ENCODE data around the gene KPNB1.

KPNB1 gene

DNA sequence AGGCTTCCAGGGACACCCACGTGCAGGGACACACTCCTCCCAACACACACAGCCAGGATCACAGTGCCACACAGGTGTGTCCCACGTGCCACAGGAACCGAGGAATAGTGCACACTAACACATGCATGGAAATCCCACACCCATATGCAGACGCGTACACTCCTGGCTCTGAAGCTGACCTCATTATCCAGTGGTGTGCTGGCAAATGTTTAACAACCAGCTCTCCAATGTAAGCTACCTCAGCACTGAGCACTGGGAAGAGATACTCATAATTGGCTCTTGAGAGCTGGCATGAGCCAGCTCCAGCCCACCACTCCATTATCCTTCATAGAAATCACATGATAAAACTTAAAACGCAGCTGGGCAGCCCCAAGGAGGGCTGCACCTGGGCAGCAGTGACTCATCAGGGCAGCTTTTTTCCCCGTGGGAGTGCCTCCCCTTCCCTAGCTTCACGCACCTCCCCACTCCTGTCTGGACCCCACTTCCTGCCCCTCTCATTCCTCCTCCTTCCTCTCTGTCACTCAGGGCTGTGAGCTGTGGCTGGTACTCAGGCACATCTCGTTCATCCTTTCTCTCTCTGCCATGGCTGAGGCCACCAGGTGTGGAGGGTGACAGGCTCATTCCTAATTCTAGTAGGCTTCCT lies 68.4 kb downstream of the KPNB1 start:
- peak overlapping the region; percentile 77 for H3K4me3 Mint-ChIP-seq
- ATAC-seq (no peak), DNase-seq (ENCODE audit: low spot score in 2 of 2) (no peak)
- peak overlapping the region; percentile 97 for H3K27ac Mint-ChIP-seq
- H3K9me3 Mint-ChIP-seq: no peaks in the 10 kb centered on the region
- peaks cover 35% of the 10 kb centered on the region for H3K36me3 Mint-ChIP-seq
- H3K4me1 Mint-ChIP-seq: peaks cover 100% of the 10 kb centered on the region

DNA sequence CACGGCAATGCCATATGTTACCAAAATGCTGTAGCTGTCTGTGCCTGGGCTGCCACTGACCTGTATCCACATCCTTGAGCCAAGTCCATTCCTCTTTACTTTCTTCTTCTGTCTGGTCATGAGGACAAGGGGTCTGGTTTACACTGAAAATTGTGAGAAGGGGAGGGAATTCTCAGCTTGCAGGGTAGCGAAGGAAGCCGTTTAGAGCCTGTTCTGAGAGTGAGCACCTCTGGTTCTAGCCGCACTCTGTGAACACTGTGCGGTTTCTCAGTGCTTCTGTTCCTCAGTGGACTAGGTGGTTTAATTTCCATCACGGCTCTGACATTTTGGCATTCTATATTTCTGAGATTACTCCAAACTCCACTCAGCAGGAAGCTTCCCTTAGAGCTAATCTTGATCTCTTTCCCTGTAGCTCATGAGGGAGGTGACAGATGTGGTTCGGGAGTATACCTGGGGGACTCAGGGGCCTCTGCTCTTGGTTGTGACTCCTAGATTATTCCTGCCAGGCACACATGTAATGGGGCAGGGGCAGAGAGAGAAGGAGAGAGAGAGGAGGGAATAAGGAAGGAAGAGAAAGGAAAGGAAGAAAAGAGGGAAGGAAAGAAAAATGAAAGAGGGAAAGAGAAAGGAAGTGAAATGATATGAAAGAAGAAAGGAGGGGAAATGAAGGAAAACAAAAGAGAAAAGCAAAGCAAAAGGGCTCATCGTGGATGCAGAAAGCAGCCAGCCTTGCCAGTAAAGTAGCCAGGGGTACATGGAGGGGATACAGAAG lies 69.1 kb downstream of the KPNB1 start:
- Mint-ChIP-seq H3K9me3 (no peaks in the 10 kb centered on the region), H3K27ac (peak overlapping the region; percentile 97), H3K4me3 (peak overlapping the region; percentile 77), H3K4me1 (peaks cover 100% of the 10 kb centered on the region), H3K36me3 (peaks cover 34% of the 10 kb centered on the region)
- DNase-seq (ENCODE audit: low spot score in 2 of 2) (no peak), ATAC-seq (peak; percentile 1)

DNA sequence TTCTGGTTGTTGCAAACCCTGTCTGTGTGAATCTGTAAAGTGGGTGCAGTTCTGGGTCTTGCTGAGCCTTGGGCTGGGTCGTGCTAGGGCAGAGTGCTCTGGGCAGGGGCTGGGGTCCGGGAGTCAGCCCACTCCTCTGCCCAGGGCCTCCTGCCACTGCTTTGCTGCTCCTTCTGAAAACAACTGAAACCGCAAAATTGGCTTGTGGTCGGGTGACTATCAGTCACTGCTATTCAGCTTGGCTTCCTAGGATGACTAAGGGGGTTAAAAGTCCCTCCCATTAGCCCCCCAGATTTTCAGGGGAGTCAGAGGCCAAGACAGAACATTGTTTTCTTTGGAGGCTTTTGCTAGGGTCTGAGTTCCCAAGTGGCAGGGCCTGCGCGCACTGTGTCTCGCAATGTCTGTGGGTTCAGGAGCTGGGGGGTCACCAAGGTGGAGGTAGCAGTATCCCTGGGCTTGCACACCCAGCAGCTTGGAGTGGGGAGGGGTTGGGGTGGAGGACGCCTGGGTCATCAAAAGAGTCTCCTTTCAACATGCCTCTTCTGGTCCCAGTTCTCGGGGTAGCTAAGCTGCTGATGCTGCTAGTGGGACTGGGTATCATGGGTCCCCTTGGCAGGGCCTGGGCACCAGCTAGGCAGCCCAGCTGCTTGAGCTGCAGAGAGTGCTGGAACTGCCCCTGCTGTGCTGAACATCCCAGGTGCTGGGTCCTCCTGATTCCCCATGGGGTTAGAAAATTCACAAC lies 69.9 kb downstream of the KPNB1 start:
- Mint-ChIP-seq H3K4me3 (peak overlapping the region; percentile 77), H3K36me3 (peaks cover 28% of the 10 kb centered on the region), H3K27ac (peak overlapping the region; percentile 97), H3K9me3 (no peaks in the 10 kb centered on the region), H3K4me1 (peaks cover 96% of the 10 kb centered on the region)
- peak; percentile 66 for ATAC-seq
- DNase-seq (ENCODE audit: low spot score in 2 of 2): peak; percentile 74 to 94

DNA sequence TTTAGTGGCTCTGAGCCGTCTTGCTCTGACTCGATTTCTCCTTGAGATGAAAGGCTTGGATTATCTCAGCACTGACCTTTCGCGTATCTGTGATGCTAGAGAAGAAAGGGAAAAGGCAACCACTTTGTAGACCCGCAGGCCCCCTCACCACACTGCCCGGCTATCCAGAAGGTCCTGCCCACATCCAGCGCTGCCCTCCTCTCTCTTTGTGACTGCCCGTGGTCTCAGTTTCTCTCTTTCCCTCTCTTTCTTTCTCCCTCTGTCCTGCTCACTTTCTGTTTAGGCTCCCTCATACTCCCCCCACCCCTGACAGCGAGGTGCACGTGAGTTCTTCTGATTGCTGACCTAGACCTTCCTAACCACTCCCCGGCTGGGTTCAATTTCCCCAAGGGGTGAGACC lies 70.5 kb downstream of the KPNB1 start:
- Mint-ChIP-seq H3K4me1 (peaks cover 96% of the 10 kb centered on the region), H3K9me3 (no peaks in the 10 kb centered on the region), H3K36me3 (peaks cover 28% of the 10 kb centered on the region), H3K27ac (peak overlapping the region; percentile 97), H3K4me3 (peak overlapping the region; percentile 77)
- DNase-seq (ENCODE audit: low spot score in 2 of 2): no peak
- no peak for ATAC-seq

DNA sequence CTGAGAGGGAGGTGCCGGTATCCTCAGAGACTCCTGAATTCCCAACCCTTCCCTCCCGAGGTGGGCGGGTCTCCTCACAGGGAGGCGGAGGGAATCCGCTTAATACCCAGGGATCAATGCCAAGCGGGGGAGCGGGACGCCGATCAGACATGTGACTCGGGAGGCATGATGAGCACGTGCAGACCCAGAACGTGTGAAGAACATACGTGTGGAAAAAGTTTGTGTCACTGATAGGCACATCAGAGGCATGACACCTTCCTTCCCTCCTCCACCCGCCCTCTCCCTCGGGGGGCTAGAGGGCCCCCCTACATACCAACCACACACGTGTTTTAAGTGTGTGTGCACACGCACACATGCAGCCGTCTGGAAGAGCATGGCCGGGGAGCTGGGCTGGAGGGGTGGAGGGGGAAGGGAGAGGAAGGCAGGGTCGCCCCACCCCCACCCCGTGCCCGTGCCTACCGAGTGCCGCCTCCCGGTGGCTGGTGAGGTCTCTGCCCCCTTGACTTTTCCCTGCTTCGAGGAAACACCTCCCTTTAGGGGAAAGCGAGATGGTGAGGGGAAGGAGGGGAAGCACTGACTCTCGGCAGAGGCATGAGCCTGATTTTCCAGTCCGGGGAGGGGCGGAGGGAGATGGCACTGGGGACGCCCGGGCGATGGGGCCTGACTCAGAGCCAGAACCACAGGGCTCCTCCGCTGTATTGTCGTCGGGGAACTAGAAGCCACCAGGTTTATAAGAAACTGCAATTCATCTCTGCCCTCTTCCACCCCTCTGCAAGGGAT lies 71.2 kb downstream of the KPNB1 start:
- ATAC-seq: peak; percentile 87
- H3K4me3 Mint-ChIP-seq: peak overlapping the region; percentile 77
- peak; percentile 81 to 98 for DNase-seq (ENCODE audit: low spot score in 2 of 2)
- no peaks in the 10 kb centered on the region for H3K9me3 Mint-ChIP-seq
- peaks cover 96% of the 10 kb centered on the region for H3K4me1 Mint-ChIP-seq
- peak overlapping the region; percentile 97 for H3K27ac Mint-ChIP-seq
- H3K36me3 Mint-ChIP-seq: peaks cover 28% of the 10 kb centered on the region

DNA sequence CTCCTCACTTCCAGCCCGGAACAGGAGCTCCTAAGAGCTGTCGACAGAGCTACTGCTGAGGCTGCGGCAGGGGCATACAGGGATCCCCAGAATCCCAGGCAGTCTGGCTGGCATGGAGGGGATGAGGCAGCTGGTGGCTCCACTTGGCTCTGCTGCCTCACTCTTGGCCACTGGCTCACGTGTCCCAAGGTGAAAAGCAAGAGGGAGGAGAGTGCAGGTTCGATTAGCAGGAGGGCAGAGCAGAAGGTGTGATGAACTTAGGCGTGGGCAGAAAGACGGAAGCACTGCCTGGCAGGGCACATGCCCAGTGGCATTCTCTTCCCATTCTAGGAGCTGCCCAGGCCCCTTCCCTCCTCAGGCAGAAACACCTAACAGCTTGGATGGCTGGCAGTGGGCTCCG lies 72.0 kb downstream of the KPNB1 start:
- ATAC-seq (no peak), DNase-seq (ENCODE audit: low spot score in 2 of 2) (no peak)
- Mint-ChIP-seq H3K27ac (peak overlapping the region; percentile 97), H3K36me3 (peaks cover 28% of the 10 kb centered on the region), H3K9me3 (no peaks in the 10 kb centered on the region), H3K4me1 (peaks cover 96% of the 10 kb centered on the region), H3K4me3 (peak overlapping the region; percentile 77)

DNA sequence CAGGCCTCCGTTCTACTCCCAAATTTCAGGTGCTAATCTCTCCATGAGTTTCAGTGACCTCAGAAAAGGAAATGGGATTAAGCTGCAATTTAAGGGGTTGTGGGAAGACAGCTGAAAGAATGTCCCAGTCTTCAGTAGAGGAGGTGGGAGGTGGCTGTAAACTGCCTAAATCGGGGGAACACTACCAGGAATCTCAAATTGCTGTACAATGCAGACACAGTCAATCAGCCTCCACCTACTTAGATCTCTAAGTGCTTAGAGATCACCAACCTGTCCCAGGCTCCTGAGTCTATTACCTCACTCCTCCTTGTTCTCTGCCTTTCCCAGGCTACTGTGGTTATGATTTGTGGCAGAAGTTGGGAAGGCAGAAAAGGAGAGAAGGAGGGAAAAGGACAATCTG lies 75.0 kb downstream of the KPNB1 start:
- ATAC-seq (no peak), DNase-seq (ENCODE audit: low spot score in 2 of 2) (no peak)
- Mint-ChIP-seq H3K9me3 (no peaks in the 10 kb centered on the region), H3K36me3 (peaks cover 14% of the 10 kb centered on the region), H3K27ac (peak overlapping the region; percentile 84), H3K4me1 (peaks cover 96% of the 10 kb centered on the region), H3K4me3 (peak overlapping the region; percentile 43)

DNA sequence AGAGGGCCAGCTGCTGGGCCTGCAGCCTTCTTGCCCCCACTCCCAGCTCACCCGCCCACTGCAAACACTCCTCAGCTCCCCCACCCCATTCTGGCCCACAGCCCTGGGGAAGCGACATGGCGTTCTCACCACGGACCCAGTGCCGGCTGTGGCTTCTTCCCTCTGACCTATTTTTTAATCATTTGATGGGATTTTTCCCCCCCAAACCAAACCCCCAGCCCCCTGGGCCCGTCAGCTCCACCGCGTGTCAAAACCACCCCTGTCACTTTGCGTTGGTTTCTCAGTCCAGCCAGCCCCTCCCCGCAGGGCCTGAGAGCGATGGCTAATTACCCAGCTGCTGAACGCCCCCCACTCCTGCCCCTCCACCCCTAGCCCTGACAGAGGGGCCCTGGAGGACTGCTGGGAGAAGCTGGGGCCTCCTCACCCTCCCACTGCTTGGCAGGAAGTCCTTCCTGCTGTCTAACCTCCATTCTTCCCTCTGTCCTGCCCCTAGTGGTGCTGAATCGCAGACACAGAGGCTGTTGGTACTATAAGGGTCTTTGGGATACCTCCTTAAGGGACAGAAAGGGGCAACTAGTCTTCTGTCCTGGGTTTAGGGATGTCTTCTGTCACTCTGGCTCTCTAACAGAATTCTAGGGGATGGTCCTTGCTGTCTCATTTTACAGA lies 75.9 kb downstream of the KPNB1 start:
- peaks cover 95% of the 10 kb centered on the region for H3K4me1 Mint-ChIP-seq
- no peak for DNase-seq (ENCODE audit: low spot score in 2 of 2)
- peak overlapping the region; percentile 43 for H3K4me3 Mint-ChIP-seq
- ATAC-seq: no peak
- H3K36me3 Mint-ChIP-seq: peaks cover 12% of the 10 kb centered on the region
- H3K27ac Mint-ChIP-seq: peak overlapping the region; percentile 84
- no peaks in the 10 kb centered on the region for H3K9me3 Mint-ChIP-seq

DNA sequence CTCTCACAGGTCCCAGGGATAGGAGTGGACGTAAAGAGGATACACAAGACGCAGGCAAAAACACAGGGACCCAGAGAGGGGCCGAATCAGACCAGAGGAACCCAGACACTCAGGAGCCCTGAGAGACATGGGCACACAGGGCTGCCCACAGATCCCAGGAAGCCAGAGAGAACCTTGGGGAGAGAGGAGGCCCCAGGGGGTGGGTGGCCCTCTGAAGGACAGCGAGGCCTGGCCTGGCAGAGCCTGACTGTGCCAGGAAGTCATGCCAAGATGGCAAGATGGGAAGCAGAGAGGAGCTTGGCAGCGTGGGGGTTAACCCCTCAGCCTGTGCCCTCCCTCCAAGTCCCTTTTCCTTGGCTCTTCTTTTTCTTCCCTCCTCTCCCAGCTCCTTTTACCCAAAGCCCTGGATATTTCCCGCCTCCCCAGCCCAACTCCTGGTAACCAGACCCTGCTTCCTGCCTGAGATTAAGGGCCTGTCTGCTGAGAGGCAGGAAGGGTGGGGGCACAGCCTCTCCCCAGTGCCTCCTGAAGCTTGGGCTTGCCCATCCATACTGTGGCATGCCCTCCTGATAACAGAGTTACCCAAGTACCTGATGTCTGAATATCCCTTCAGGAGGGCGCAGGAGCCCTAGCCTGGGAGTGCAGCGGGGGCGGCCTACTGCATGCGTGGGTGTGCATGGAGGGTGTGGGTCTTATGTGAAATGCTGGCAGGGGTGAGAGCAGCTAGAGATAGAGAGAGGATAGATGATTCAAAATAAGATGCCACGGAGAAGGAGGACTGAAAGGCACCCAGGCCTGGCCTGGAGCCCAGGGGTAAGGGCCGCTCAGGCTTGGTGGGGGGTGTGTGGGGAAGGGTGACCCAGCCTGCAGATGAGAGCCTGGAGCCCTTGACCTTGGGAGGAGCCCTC lies 77.3 kb downstream of the KPNB1 start:
- Mint-ChIP-seq H3K4me1 (peaks cover 95% of the 10 kb centered on the region), H3K4me3 (peak overlapping the region; percentile 43), H3K9me3 (no peaks in the 10 kb centered on the region), H3K36me3 (no peaks in the 10 kb centered on the region), H3K27ac (peak overlapping the region; percentile 84)
- no peak for ATAC-seq
- DNase-seq (ENCODE audit: low spot score in 2 of 2): no peak

DNA sequence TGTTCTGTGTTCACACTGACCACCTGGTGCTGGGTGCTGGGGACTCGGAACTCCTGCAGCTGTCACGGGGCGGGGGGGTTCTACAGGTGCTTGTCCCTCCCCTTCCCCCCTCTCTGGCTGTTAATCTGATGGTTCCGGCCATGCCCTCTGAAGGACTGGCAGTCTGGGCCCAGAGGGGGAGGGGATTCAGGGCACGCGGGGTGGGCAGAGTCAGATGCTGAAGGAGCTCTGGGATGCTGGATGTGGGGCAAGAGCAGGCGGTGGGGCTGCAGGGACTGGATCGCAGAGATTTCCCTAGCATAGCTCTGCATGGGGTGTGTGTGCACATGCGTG lies 78.0 kb downstream of the KPNB1 start:
- peaks cover under 1% of the 10 kb centered on the region for H3K36me3 Mint-ChIP-seq
- H3K4me1 Mint-ChIP-seq: peaks cover 95% of the 10 kb centered on the region
- H3K9me3 Mint-ChIP-seq: no peaks in the 10 kb centered on the region
- peak overlapping the region; percentile 43 for H3K4me3 Mint-ChIP-seq
- ATAC-seq: no peak
- H3K27ac Mint-ChIP-seq: peak overlapping the region; percentile 84
- DNase-seq (ENCODE audit: low spot score in 2 of 2): no peak

DNA sequence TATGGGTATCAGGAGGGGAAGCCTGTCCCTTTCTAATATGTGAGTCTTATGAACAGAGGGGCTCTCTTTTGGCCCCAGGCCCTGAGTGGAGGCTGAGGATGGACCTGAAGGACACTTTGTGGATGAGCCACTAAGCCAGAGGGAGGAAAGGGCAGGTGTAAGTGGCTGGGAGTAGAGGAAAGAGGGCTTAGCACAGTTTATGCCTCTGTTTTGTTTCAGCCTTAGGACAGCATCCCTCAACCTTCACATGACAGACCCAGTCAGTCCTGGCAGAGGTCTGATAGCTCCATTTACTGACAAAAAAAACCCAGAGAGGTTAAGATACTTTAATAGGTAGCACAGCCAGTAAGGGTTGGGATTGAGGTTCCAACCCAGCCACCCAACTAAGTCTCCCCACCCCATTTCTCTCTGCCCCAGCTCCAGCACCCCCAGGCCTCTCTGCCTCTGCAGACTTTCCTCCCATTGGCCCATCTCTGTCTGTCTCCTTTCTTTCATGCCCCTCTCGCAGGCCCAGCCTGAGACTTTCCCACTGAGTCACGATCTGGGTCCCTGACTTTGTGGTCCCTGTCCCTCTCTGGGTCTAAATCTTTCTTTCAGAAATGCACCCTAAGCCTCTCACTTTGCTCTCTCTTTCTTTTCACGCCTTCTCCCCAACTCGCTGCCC lies 78.6 kb downstream of the KPNB1 start:
- H3K9me3 Mint-ChIP-seq: no peaks in the 10 kb centered on the region
- H3K36me3 Mint-ChIP-seq: peaks cover 6% of the 10 kb centered on the region
- H3K4me3 Mint-ChIP-seq: peak overlapping the region; percentile 99
- ATAC-seq (no peak), DNase-seq (ENCODE audit: low spot score in 2 of 2) (no peak)
- H3K4me1 Mint-ChIP-seq: peaks cover 91% of the 10 kb centered on the region
- peak overlapping the region; percentile 84 for H3K27ac Mint-ChIP-seq

DNA sequence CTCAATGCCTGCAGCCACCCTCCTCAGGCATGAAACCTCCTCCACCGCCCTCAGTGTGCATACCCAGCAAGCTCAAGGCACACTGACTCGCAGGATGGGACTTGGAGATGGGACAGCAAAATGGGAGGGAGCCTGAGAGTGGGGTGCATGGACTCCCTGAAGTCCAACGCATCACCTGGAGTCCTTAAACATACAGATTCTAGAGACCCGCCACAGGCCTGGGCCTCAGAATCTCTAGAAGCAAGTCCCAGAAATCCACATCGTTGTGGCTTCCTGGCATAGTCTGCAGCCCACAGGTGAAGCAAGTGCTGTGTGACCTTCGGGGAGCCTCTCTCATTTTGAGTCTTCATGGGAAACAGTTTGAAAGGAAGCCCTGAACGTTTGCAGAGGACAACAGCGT lies 79.8 kb downstream of the KPNB1 start:
- ATAC-seq: no peak
- peak overlapping the region; percentile 99 for H3K4me3 Mint-ChIP-seq

DNA sequence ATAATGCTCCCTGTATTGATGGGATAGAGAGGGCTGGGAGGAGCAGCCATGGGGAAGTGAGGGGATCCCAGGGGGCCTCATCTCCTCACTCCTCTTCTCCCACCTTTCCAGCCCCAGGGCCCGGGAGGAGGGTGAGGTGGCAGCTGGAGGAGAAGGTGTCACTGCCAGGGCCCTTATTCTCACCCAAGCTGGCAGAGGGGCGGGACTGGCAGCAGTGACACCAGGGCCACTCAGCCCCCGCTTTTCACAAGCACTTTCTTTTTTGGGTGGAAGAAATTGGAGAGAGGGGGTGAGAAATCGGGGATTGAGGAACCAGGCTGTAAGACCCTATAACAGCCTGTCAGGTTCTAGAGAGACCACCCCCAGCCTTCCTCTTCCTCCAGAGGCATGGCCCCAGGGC lies 81.0 kb downstream of the KPNB1 start:
- H3K27ac Mint-ChIP-seq: peak overlapping the region; percentile 84
- ATAC-seq (no peak), DNase-seq (ENCODE audit: low spot score in 2 of 2) (no peak)
- H3K4me1 Mint-ChIP-seq: peaks cover 77% of the 10 kb centered on the region
- no peaks in the 10 kb centered on the region for H3K9me3 Mint-ChIP-seq
- peaks cover 27% of the 10 kb centered on the region for H3K36me3 Mint-ChIP-seq
- peak overlapping the region; percentile 99 for H3K4me3 Mint-ChIP-seq

More for the DNA sequence above, 79.8 kb downstream of the KPNB1 start:
- no peak for DNase-seq (ENCODE audit: low spot score in 2 of 2)
- H3K36me3 Mint-ChIP-seq: peaks cover 15% of the 10 kb centered on the region
- peak overlapping the region; percentile 84 for H3K27ac Mint-ChIP-seq
- peaks cover 84% of the 10 kb centered on the region for H3K4me1 Mint-ChIP-seq
- H3K9me3 Mint-ChIP-seq: no peaks in the 10 kb centered on the region
